HG03439 (cell line): ENCODE data around the gene CUEDC2.

Experiments
- ATAC-seq: cut with Tn5 transposase; IDR thresholded peaks from one replicate; pipeline ENCODE4 v1.9.1; 2021; ENCODE audit warnings: mild to moderate bottlenecking, moderate library complexity; ENCODE audit not compliant: unreplicated experiment

The CUEDC2 gene

GRCh38 chr10:102398172-102399020 is 34.0 kb downstream of the CUEDC2 start:
- no peak for ATAC-seq

- no peak for ATAC-seq
Observed at GRCh38 chr10:102397222-102398171, 34.9 kb downstream of the CUEDC2 start.

GRCh38 chr10:102396730-102397151 is 35.6 kb downstream of the CUEDC2 start:
- ATAC-seq = no peak

GRCh38 chr10:102396317-102396650 is 36.1 kb downstream of the CUEDC2 start:
- ATAC-seq = no peak

GRCh38 chr10:102395400-102396316 is 36.7 kb downstream of the CUEDC2 start, which contains the start of gene NFKB2:
NFKB2 (plus strand) TSS chr10:102395705; CDS start chr10:102395960, 255 bp downstream.
- ATAC-seq = peak; percentile 24

- ATAC-seq = peak; percentile 2
Observed at GRCh38 chr10:102394801-102395399, 37.5 kb downstream of the CUEDC2 start.

- peak; percentile 79 for ATAC-seq
Observed at GRCh38 chr10:102394079-102394800, 38.1 kb downstream of the CUEDC2 start.

- no peak for ATAC-seq
Observed at GRCh38 chr10:102393411-102394078, 38.8 kb downstream of the CUEDC2 start.

GRCh38 chr10:102392306-102392705 is 40.1 kb downstream of the CUEDC2 start:
- no peak for ATAC-seq

GRCh38 chr10:102389894-102390293 is 42.5 kb downstream of the CUEDC2 start:
- ATAC-seq = no peak

GRCh38 chr10:102384606-102385429 is 47.6 kb downstream of the CUEDC2 start:
- no peak for ATAC-seq

- ATAC-seq = no peak
Observed at GRCh38 chr10:102384053-102384452, 48.3 kb downstream of the CUEDC2 start.

- no peak for ATAC-seq
Observed at GRCh38 chr10:102382871-102383270, 49.5 kb downstream of the CUEDC2 start.

GRCh38 chr10:102381983-102382382 is 50.4 kb downstream of the CUEDC2 start:
- ATAC-seq = no peak

GRCh38 chr10:102379383-102379782 is 53.0 kb downstream of the CUEDC2 start:
- ATAC-seq = no peak

GRCh38 chr10:102376901-102377300 is 55.5 kb downstream of the CUEDC2 start:
- no peak for ATAC-seq

- ATAC-seq = no peak
Observed at GRCh38 chr10:102375867-102376266, 56.5 kb downstream of the CUEDC2 start.

- no peak for ATAC-seq
Observed at GRCh38 chr10:102375250-102375649, 57.1 kb downstream of the CUEDC2 start.
